ENCODE data around the gene MIEN1. TPM values are rescaled to one million over a fixed set of nuclear protein-coding genes. Genes with fewer than 3 reads are reported as not detected.

Gene MIEN1
- total and polyA plus RNA-seq, 2 donors (not counting 1 experiment from before 2014, with no cell fraction given), result 41.1 to 63.2 TPM

DNA sequence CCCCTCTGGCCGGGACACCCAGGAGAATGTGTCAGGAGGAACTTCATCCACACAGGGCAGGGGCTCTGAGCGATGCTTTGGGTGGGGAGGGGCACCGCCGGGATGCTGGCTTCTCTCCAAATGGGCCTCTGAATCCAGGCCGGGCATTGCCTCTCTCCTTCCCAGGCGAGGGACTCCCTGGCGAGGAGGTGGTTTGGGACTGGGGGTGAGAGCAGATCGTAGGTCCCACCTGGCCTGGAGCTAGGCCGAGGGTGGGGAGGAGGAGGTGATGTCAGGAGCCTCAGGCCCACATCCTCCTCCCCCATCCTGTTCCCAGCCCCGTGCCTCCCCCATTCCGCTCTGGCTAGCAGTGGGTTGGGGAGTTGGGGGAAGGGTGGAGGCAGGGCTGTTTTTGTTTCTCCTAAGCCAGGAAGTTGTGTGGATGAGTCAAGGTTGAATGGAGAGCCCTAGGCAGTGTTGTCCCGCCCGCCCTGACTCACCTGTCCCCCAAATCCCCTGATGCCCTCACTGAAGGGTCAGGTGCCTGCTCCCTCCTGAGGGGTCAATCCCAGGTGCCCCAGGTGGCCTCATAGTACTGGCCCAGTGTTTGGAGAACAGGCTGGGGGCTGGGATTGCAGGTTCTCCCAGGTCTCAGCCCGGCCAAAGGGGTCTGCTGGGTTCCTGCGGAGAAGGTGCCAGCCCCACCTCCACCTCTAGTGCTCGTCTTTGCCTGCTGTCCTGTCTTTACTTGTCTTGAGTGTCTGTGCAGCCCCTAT, 10.2 kb upstream of the MIEN1 start:
- no peaks in the 10 kb centered on the region for H3K36me3 ChIP-seq (replicated peaks in 1 of 2; ENCODE audit: control extremely low read depth in 1 of 2, control insufficient read depth in 1 of 2, extremely low read depth in 1 of 2, insufficient read depth in 2 of 2, low read length in 1 of 2)
- peaks cover 33% of the 10 kb centered on the region for H3K4me1 Mint-ChIP-seq
- H3K9me3 ChIP-seq (ENCODE audit: control extremely low read depth in 1 of 3, control insufficient read depth in 2 of 3, insufficient read depth in 1 of 3, low read length in 2 of 3), result peaks cover 0 to 7% (median 0%) of the 10 kb centered on the region in 3 donors
- WGBS (ENCODE audit: insufficient coverage), result 78% methylated on average over 7 of the region's 16 CpGs
- peaks cover 2% of the 10 kb centered on the region for H3K79me2 ChIP-seq (ENCODE audit: control insufficient read depth, insufficient read depth, low read length)
- H3K27me3 ChIP-seq (replicated peaks in 1 of 4; ENCODE audit: control extremely low read depth in 1 of 4, control insufficient read depth in 3 of 4, insufficient read depth in 4 of 4, low read length in 3 of 4), result peaks cover 0 to 34% (median 12%) of the 10 kb centered on the region in 4 experiments
- H3K9me3 Mint-ChIP-seq (ENCODE audit: insufficient read depth), result no peaks in the 10 kb centered on the region
- no peaks in the 10 kb centered on the region for H4K20me1 ChIP-seq (ENCODE audit: control insufficient read depth, insufficient read depth, low read length, poor library complexity, severe bottlenecking)
- H3K27ac Mint-ChIP-seq, result no peak overlapping the region
- CTCF ChIA-PET, result no interaction called here
- H3K27ac ChIP-seq (ENCODE audit: low read length in 2 of 2), result no peak overlapping the region
- H3K4me1 ChIP-seq (ENCODE audit: control insufficient read depth in 2 of 2, insufficient read depth in 2 of 2, low read length in 2 of 2), result peaks cover 32 to 35% of the 10 kb centered on the region in 2 donors
- peak; percentile 12 for DNase-seq
- no peak for ATAC-seq (ENCODE audit: low read depth)
- no peak for TF ChIP-seq EZH2 (IDR thresholded peaks at IDR 0.05; ENCODE audit: borderline replicate concordance, insufficient read depth, low read depth, low read length, poor library complexity, severe bottlenecking)
- TF ChIP-seq, protein P1, sequence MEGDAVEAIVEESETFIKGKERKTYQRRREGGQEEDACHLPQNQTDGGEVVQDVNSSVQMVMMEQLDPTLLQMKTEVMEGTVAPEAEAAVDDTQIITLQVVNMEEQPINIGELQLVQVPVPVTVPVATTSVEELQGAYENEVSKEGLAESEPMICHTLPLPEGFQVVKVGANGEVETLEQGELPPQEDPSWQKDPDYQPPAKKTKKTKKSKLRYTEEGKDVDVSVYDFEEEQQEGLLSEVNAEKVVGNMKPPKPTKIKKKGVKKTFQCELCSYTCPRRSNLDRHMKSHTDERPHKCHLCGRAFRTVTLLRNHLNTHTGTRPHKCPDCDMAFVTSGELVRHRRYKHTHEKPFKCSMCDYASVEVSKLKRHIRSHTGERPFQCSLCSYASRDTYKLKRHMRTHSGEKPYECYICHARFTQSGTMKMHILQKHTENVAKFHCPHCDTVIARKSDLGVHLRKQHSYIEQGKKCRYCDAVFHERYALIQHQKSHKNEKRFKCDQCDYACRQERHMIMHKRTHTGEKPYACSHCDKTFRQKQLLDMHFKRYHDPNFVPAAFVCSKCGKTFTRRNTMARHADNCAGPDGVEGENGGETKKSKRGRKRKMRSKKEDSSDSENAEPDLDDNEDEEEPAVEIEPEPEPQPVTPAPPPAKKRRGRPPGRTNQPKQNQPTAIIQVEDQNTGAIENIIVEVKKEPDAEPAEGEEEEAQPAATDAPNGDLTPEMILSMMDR (IDR thresholded peaks at IDR 0.05), result no peak
- peak overlapping the region; percentile 64 for H2AFZ ChIP-seq (ENCODE audit: insufficient read depth, low read depth, low read length, poor library complexity, severe bottlenecking)
- H3K27me3 Mint-ChIP-seq, result peaks cover 30% of the 10 kb centered on the region
- H3K4me3 ChIP-seq (ENCODE audit: control extremely low read depth in 1 of 5, extremely low read depth in 1 of 5, insufficient read depth in 1 of 5, low read depth in 2 of 5, low read length in 4 of 5), result no peak overlapping the region
- H3K9ac ChIP-seq (ENCODE audit: low read length), result no peak overlapping the region
- POLR2A ChIA-PET, result interaction anchor here (0.9 kb wide), 1 partner anchor 119 kb away, joined by 3 read pairs; no protein-coding TSS in a partner anchor
- intact Hi-C loops (cut with micrococcal nuclease), result no loop called here
- peak overlapping the region; percentile 57 for H3K4me3 Mint-ChIP-seq
- peak overlapping the region; percentile 82 for H3K4me2 ChIP-seq (replicated peaks; ENCODE audit: low read depth, low read length, poor library complexity, severe bottlenecking)

DNA sequence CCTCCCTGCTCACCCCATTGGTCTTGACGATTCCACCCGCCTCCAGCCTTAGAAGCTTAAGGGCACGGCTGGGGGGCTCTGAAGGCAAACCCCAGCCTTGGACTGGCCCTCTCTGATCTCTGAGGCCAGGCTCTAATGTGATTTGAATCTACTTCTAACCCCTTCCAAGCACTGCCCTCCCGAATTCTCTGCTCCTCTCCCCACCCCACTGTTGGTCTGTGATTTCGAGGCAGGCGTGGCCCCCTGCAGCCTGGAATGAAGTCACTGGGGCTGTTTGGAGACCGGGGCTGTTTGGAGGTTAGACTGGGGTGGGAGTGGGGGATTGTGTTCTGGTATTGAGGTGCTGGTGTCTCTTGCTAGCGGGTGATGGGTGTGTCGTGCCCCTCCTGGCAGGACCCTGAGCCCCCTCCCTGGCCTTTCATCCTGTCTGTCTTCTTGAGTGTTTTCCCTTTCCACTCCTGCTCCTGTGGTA, 9.6 kb upstream of the MIEN1 start:
- POLR2A ChIA-PET, result interaction anchor here (0.9 kb wide), 1 partner anchor 120 kb away, joined by 3 read pairs; no protein-coding TSS in a partner anchor

More for the DNA sequence above, 9.6 kb upstream of the MIEN1 start:
- Mint-ChIP-seq H3K4me1 (peaks cover 33% of the 10 kb centered on the region), H3K9me3 (ENCODE audit: insufficient read depth) (no peaks in the 10 kb centered on the region), H3K27ac (no peak overlapping the region), H3K27me3 (peaks cover 30% of the 10 kb centered on the region), H3K4me3 (peak overlapping the region; percentile 57)
- Histone ChIP-seq H3K9ac (ENCODE audit: low read length) (peak overlapping the region; percentile 42), H3K4me3 (ENCODE audit: control extremely low read depth in 1 of 5, extremely low read depth in 1 of 5, insufficient read depth in 1 of 5, low read depth in 2 of 5, low read length in 4 of 5) (peak overlapping the region in 2 of 5 experiments; percentile 20 to 38), H3K4me1 (ENCODE audit: control insufficient read depth in 2 of 2, insufficient read depth in 2 of 2, low read length in 2 of 2) (peaks cover 32 to 35% of the 10 kb centered on the region in 2 donors), H3K36me3 (replicated peaks in 1 of 2; ENCODE audit: control extremely low read depth in 1 of 2, control insufficient read depth in 1 of 2, extremely low read depth in 1 of 2, insufficient read depth in 2 of 2, low read length in 1 of 2) (no peaks in the 10 kb centered on the region), H2AFZ (ENCODE audit: insufficient read depth, low read depth, low read length, poor library complexity, severe bottlenecking) (peak overlapping the region; percentile 64), H3K9me3 (ENCODE audit: control extremely low read depth in 1 of 3, control insufficient read depth in 2 of 3, insufficient read depth in 1 of 3, low read length in 2 of 3) (peaks cover 0 to 7% (median 0%) of the 10 kb centered on the region in 3 donors), H3K4me2 (replicated peaks; ENCODE audit: low read depth, low read length, poor library complexity, severe bottlenecking) (peak overlapping the region; percentile 82), H3K27ac (ENCODE audit: low read length in 2 of 2) (no peak overlapping the region), H3K27me3 (replicated peaks in 1 of 4; ENCODE audit: control extremely low read depth in 1 of 4, control insufficient read depth in 3 of 4, insufficient read depth in 4 of 4, low read length in 3 of 4) (peaks cover 0 to 34% (median 12%) of the 10 kb centered on the region in 4 experiments), H4K20me1 (ENCODE audit: control insufficient read depth, insufficient read depth, low read length, poor library complexity, severe bottlenecking) (no peaks in the 10 kb centered on the region), H3K79me2 (ENCODE audit: control insufficient read depth, insufficient read depth, low read length) (peaks cover 2% of the 10 kb centered on the region)
- DNase-seq (no peak), ATAC-seq (ENCODE audit: low read depth) (no peak)
- intact Hi-C loops (cut with micrococcal nuclease), result no loop called here
- CTCF ChIA-PET, result no interaction called here
- WGBS (ENCODE audit: insufficient coverage), result 58% methylated on average over 5 of the region's 9 CpGs
- no peak for TF ChIP-seq EZH2 (IDR thresholded peaks at IDR 0.05; ENCODE audit: borderline replicate concordance, insufficient read depth, low read depth, low read length, poor library complexity, severe bottlenecking)
- TF ChIP-seq, protein P1 (IDR thresholded peaks at IDR 0.05), result no peak
